Neural progenitor cell (in vitro differentiated cells): ENCODE results near the gene TSHZ1. TPM values are rescaled to one million over a fixed set of nuclear protein-coding genes. Genes with fewer than 3 reads are reported as not detected.

ENCODE experiments used
- DNase-seq: peaks from one replicate; pipeline ENCODE4 v3.0.0-alpha.2; 2016; ENCODE audit warnings: low spot score
- H2AFZ ChIP-seq: fragments of 200-600 bp; sonication (generic); replicated peaks from 2 replicates; pipeline ENCODE4 v1.6.1; 2016; ENCODE audit warnings: antibody characterized with exemption
- H3F3A ChIP-seq: fragments of 200-600 bp; sonication (generic); 2 replicates; pipeline ENCODE4 v1.6.1; 2016; ENCODE audit warnings: antibody characterized with exemption, low read depth
- H3K27ac ChIP-seq: fragments of 200-600 bp; sonication (generic); 2 replicates; pipeline ENCODE4 v1.5.1; 2016; ENCODE audit warnings: mild to moderate bottlenecking
- H3K27me3 ChIP-seq: fragments of 200-600 bp; sonication (generic); 2 replicates; pipeline ENCODE4 v1.6.1; 2016; ENCODE audit warnings: mild to moderate bottlenecking, moderate library complexity
- H3K36me3 ChIP-seq: fragments of 200-600 bp; sonication (generic); 2 replicates; pipeline ENCODE4 v1.5.1; 2016
- H3K4me1 ChIP-seq: fragments of 200-600 bp; sonication (generic); 2 replicates; pipeline ENCODE4 v1.6.1; 2016; ENCODE audit warnings: mixed run types
- H3K4me2 ChIP-seq: fragments of 200-600 bp; sonication (generic); 2 replicates; pipeline ENCODE4 v1.6.1; 2016
- H3K4me3 ChIP-seq: fragments of 200-600 bp; sonication (generic); 2 replicates; pipeline ENCODE4 v1.5.1; 2016
- H3K79me2 ChIP-seq: fragments of 200-600 bp; sonication (generic); 2 replicates; pipeline ENCODE4 v1.6.1; 2016; ENCODE audit warnings: low read depth
- H3K9ac ChIP-seq: fragments of 200-600 bp; sonication (generic); 2 replicates; pipeline ENCODE4 v1.6.1; 2016
- H3K9me3 ChIP-seq: fragments of 200-600 bp; sonication (generic); 2 replicates; pipeline ENCODE4 v1.5.1; 2016; ENCODE audit warnings: low read depth
- H4K20me1 ChIP-seq: fragments of 200-600 bp; sonication (generic); 2 replicates; pipeline ENCODE4 v1.6.1; 2016; ENCODE audit warnings: low read depth
- H3K27ac Mint-ChIP-seq: 3 replicates; pipeline ENCODE4 v1.8.0; 2021; ENCODE audit warnings: mixed read lengths
- H3K27me3 Mint-ChIP-seq: 2 replicates; pipeline ENCODE4 v1.8.0; 2022; ENCODE audit warnings: low read depth, mild to moderate bottlenecking, inconsistent platforms, moderate library complexity, mixed read lengths; ENCODE audit not compliant: insufficient read depth
- H3K36me3 Mint-ChIP-seq: 3 replicates; pipeline ENCODE4 v1.8.0; 2021; ENCODE audit warnings: mixed read lengths
- H3K4me1 Mint-ChIP-seq: 3 replicates; pipeline ENCODE4 v1.8.0; 2021; ENCODE audit warnings: mixed read lengths
- H3K4me3 Mint-ChIP-seq: 3 replicates; pipeline ENCODE4 v1.8.0; 2021; ENCODE audit warnings: mild to moderate bottlenecking, moderate library complexity, mixed read lengths
- H3K9me3 Mint-ChIP-seq: 3 replicates; pipeline ENCODE4 v1.8.0; 2020; ENCODE audit warnings: mixed read lengths
- CTCF ChIP-seq: fragments of 200-600 bp; sonication (generic); IDR thresholded peaks from 2 replicates; pipeline ENCODE4 v1.5.1; 2017; ENCODE audit warnings: antibody characterized with exemption, mild to moderate bottlenecking
- EZH2 ChIP-seq: fragments of 200-600 bp; sonication (generic); IDR thresholded peaks from 2 replicates; pipeline ENCODE4 v1.6.1; 2017; ENCODE audit warnings: antibody characterized with exemption, mild to moderate bottlenecking, moderate library complexity
- EZH2phosphoT487 ChIP-seq: fragments of 200-600 bp; sonication (generic); IDR thresholded peaks from 2 replicates; pipeline ENCODE4 v1.6.1; 2017; ENCODE audit warnings: antibody characterized with exemption
- total RNA-seq: library from RNA; depleted of rRNA; stranded (reverse); fragments of >200 nt; gene quantifications from 2 replicates; pipeline ENCODE4 v1.2.3, GENCODE V29; 2015; ENCODE audit warnings: low replicate concordance

The TSHZ1 gene
- total RNA-seq, 1 donor from 2014 or later: 0.06 TPM

GRCh38 chr18:75253784-75254183 lies 43.2 kb downstream of the TSHZ1 start:
- H3K9me3 Mint-ChIP-seq: no peaks in the 10 kb centered on the region
- Histone ChIP-seq H3K36me3 (no peaks in the 10 kb centered on the region), H2AFZ (no peak overlapping the region), H3K27ac (no peak overlapping the region), H4K20me1 (no peaks in the 10 kb centered on the region), H3K4me3 (no peak overlapping the region), H3K79me2 (no peaks in the 10 kb centered on the region), H3K9me3 (no peaks in the 10 kb centered on the region), H3K27me3 (no peaks in the 10 kb centered on the region), H3K4me1 (no peaks in the 10 kb centered on the region), H3K4me2 (no peak overlapping the region), H3K9ac (no peak overlapping the region), H3F3A (no peaks in the 10 kb centered on the region)
- H3K4me3 Mint-ChIP-seq: no peak overlapping the region
- peaks cover 3% of the 10 kb centered on the region for H3K4me1 Mint-ChIP-seq
- no peaks in the 10 kb centered on the region for H3K27me3 Mint-ChIP-seq
- H3K36me3 Mint-ChIP-seq: no peaks in the 10 kb centered on the region
- no peak overlapping the region for H3K27ac Mint-ChIP-seq
- TF ChIP-seq EZH2phosphoT487 (no peak), CTCF (no peak), EZH2 (no peak)
- no peak for DNase-seq

GRCh38 chr18:75255094-75255493 lies 44.5 kb downstream of the TSHZ1 start:
- H3K9me3 ChIP-seq: no peaks in the 10 kb centered on the region
- no peak overlapping the region for H3K27ac ChIP-seq
- no peak overlapping the region for H3K4me2 ChIP-seq
- H3K4me1 ChIP-seq: no peaks in the 10 kb centered on the region
- H3K27ac Mint-ChIP-seq: no peak overlapping the region
- H3F3A ChIP-seq: no peaks in the 10 kb centered on the region
- H3K9me3 Mint-ChIP-seq: no peaks in the 10 kb centered on the region
- no peaks in the 10 kb centered on the region for H3K36me3 ChIP-seq
- no peak for DNase-seq
- no peak for TF ChIP-seq CTCF
- no peak for TF ChIP-seq EZH2phosphoT487
- TF ChIP-seq EZH2: no peak
- no peak overlapping the region for H3K4me3 ChIP-seq
- H2AFZ ChIP-seq: no peak overlapping the region
- H3K27me3 ChIP-seq: no peaks in the 10 kb centered on the region
- no peak overlapping the region for H3K4me3 Mint-ChIP-seq
- no peaks in the 10 kb centered on the region for H3K79me2 ChIP-seq
- H3K36me3 Mint-ChIP-seq: no peaks in the 10 kb centered on the region
- H3K4me1 Mint-ChIP-seq: peaks cover 3% of the 10 kb centered on the region
- H3K27me3 Mint-ChIP-seq: no peaks in the 10 kb centered on the region
- no peaks in the 10 kb centered on the region for H4K20me1 ChIP-seq
- no peak overlapping the region for H3K9ac ChIP-seq

GRCh38 chr18:75256376-75256775 lies 45.8 kb downstream of the TSHZ1 start:
- Histone ChIP-seq H3K4me2 (no peak overlapping the region), H3K4me1 (no peaks in the 10 kb centered on the region), H3K79me2 (no peaks in the 10 kb centered on the region)

More at GRCh38 chr18:75256376-75256775, 45.8 kb downstream of the TSHZ1 start:
- H3K9me3 ChIP-seq: no peaks in the 10 kb centered on the region
- H3F3A ChIP-seq: no peaks in the 10 kb centered on the region
- no peak for DNase-seq
- H2AFZ ChIP-seq: no peak overlapping the region
- peaks cover 3% of the 10 kb centered on the region for H3K4me1 Mint-ChIP-seq
- no peaks in the 10 kb centered on the region for H3K36me3 ChIP-seq
- no peaks in the 10 kb centered on the region for H3K27me3 ChIP-seq
- H3K4me3 Mint-ChIP-seq: no peak overlapping the region
- H4K20me1 ChIP-seq: no peaks in the 10 kb centered on the region
- H3K36me3 Mint-ChIP-seq: no peaks in the 10 kb centered on the region
- H3K27ac Mint-ChIP-seq: no peak overlapping the region
- H3K9me3 Mint-ChIP-seq: no peaks in the 10 kb centered on the region
- no peak overlapping the region for H3K9ac ChIP-seq
- no peak overlapping the region for H3K27ac ChIP-seq
- no peaks in the 10 kb centered on the region for H3K27me3 Mint-ChIP-seq
- TF ChIP-seq EZH2phosphoT487: no peak
- TF ChIP-seq EZH2: no peak
- TF ChIP-seq CTCF: no peak
- no peak overlapping the region for H3K4me3 ChIP-seq
